ENCODE results near the gene LDLRAD4.

GRCh38 chr18:13179566-13180113, 38.9 kb upstream of the LDLRAD4 start:
- no peak for TF ChIP-seq GATA2 (IDR thresholded peaks at IDR 0.05; ENCODE audit: low read depth, low read length)
- no peak for TF ChIP-seq GATA3 (IDR thresholded peaks at IDR 0.05; ENCODE audit: low read depth, low read length)
